Loucy (cell line): ENCODE measurements around the gene PAGE2B.

Experiments used
- H2AFZ ChIP-seq: fragments of 200-600 bp; sonication (generic); 2 replicates; pipeline ENCODE4 v1.6.0; 2016; ENCODE audit warnings: antibody characterized with exemption, mild to moderate bottlenecking, low read length, moderate library complexity
- H3F3A ChIP-seq: fragments of 200-600 bp; 2 replicates; pipeline ENCODE4 v1.6.0; 2016; ENCODE audit warnings: antibody characterized with exemption, low read depth, mild to moderate bottlenecking
- H3K27me3 ChIP-seq: fragments of 200-600 bp; sonication (generic); 2 replicates; pipeline ENCODE4 v1.6.1; 2014; ENCODE audit warnings: low read length, mild to moderate bottlenecking; ENCODE audit not compliant: insufficient read depth, poor library complexity, severe bottlenecking
- H3K36me3 ChIP-seq: fragments of 200-600 bp; sonication (generic); 2 replicates; pipeline ENCODE4 v1.6.1; 2016; ENCODE audit warnings: low read length; ENCODE audit not compliant: insufficient read depth
- H3K4me1 ChIP-seq: fragments of 200-600 bp; sonication (generic); 2 replicates; pipeline ENCODE4 v1.5.1; 2014; ENCODE audit warnings: low read length, mild to moderate bottlenecking; ENCODE audit not compliant: insufficient read depth, poor library complexity, severe bottlenecking
- H3K4me2 ChIP-seq: fragments of 200-600 bp; sonication (generic); 2 replicates; pipeline ENCODE4 v1.6.0; 2014; ENCODE audit warnings: antibody characterized with exemption, low read length, low read depth, mild to moderate bottlenecking; ENCODE audit not compliant: poor library complexity, severe bottlenecking
- H3K4me3 ChIP-seq: fragments of 200-600 bp; sonication (generic); 2 replicates; pipeline ENCODE4 v1.5.1; 2014; ENCODE audit warnings: low read length, mild to moderate bottlenecking, mixed read lengths; ENCODE audit not compliant: poor library complexity, severe bottlenecking
- H3K79me2 ChIP-seq: fragments of 200-600 bp; sonication (generic); 2 replicates; pipeline ENCODE4 v1.6.1; 2014; ENCODE audit warnings: low read length; ENCODE audit not compliant: insufficient read depth
- H3K9ac ChIP-seq: fragments of 200-600 bp; sonication (generic); 2 replicates; pipeline ENCODE4 v1.6.0; 2014; ENCODE audit warnings: mild to moderate bottlenecking, low read depth, low read length, moderate library complexity; ENCODE audit not compliant: poor library complexity, severe bottlenecking
- H3K9me2 ChIP-seq: fragments of 200-600 bp; sonication (generic); replicated peaks from 2 replicates; pipeline ENCODE4 v1.6.1; 2016; ENCODE audit warnings: low read depth, low read length, mixed read lengths
- H3K9me3 ChIP-seq: fragments of 200-600 bp; sonication (generic); 2 replicates; pipeline ENCODE4 v1.6.1; 2014; ENCODE audit warnings: mild to moderate bottlenecking, antibody characterized with exemption, low read length, low read depth; ENCODE audit not compliant: insufficient read depth
- H4K20me1 ChIP-seq: fragments of 200-600 bp; sonication (generic); 2 replicates; pipeline ENCODE4 v1.6.0; 2014; ENCODE audit warnings: antibody characterized with exemption, low read length, mild to moderate bottlenecking; ENCODE audit not compliant: insufficient read depth, poor library complexity, severe bottlenecking
- EZH2phosphoT487 ChIP-seq: fragments of 200-600 bp; IDR thresholded peaks from 2 replicates; pipeline ENCODE4 v1.6.1; 2018; ENCODE audit warnings: antibody characterized with exemption, mild to moderate bottlenecking, moderate library complexity, borderline replicate concordance
- TF ChIP-seq, protein P1 (sequence below): fragments of 200-600 bp; sonication (generic); conservative IDR thresholded peaks from 2 replicates; pipeline ENCODE4 v1.5.1; 2014; ENCODE audit warnings: mild to moderate bottlenecking, antibody characterized with exemption, low read length

The PAGE2B gene

DNA sequence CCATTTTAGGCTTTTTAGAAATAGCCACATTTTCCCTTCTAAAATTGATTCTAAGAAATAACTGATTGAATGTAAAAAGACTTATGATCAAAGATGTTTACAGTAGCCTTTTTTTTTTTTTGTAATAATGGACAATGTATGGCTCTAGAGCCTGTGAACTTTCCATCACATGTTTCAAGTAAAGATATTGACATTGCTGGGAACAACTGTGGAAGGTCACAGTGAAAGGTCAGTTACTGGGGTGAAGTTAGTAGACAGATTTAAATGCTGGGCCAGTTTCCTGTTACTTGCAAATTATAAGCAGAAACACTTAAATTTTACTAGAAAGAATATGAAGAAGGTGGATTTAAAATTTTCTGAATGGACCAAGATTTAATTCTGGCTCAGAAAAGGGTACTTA, 32.4 kb downstream of the PAGE2B start:
- Histone ChIP-seq H3K4me1 (no peaks in the 10 kb centered on the region), H3F3A (no peaks in the 10 kb centered on the region), H3K79me2 (no peaks in the 10 kb centered on the region), H3K9me3 (no peaks in the 10 kb centered on the region), H3K9me2 (no peaks in the 10 kb centered on the region), H3K36me3 (no peaks in the 10 kb centered on the region), H2AFZ (no peak overlapping the region), H3K4me3 (no peak overlapping the region), H3K9ac (no peak overlapping the region), H3K27me3 (no peaks in the 10 kb centered on the region), H4K20me1 (no peaks in the 10 kb centered on the region), H3K4me2 (no peak overlapping the region)
- no peak for TF ChIP-seq EZH2phosphoT487
- TF ChIP-seq, protein P1, sequence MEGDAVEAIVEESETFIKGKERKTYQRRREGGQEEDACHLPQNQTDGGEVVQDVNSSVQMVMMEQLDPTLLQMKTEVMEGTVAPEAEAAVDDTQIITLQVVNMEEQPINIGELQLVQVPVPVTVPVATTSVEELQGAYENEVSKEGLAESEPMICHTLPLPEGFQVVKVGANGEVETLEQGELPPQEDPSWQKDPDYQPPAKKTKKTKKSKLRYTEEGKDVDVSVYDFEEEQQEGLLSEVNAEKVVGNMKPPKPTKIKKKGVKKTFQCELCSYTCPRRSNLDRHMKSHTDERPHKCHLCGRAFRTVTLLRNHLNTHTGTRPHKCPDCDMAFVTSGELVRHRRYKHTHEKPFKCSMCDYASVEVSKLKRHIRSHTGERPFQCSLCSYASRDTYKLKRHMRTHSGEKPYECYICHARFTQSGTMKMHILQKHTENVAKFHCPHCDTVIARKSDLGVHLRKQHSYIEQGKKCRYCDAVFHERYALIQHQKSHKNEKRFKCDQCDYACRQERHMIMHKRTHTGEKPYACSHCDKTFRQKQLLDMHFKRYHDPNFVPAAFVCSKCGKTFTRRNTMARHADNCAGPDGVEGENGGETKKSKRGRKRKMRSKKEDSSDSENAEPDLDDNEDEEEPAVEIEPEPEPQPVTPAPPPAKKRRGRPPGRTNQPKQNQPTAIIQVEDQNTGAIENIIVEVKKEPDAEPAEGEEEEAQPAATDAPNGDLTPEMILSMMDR, result no peak

DNA sequence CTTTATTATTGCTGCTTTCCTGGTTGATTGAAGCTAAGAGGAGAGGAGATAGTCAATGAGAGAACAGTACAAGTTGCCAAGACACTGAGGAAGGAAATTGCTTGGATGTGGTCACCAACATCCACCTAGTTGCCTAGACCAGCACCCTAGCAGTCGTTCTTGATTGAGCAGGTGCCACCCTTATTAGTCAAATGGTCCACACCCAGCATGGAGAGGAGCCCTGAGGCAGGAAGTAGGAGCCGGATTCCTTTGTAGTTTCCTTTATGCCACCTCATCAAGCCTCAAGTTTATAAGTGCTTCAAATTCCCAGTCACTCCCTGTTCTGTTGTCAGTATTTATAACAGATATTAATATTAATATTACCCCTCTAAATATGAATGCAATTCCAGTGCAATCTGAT, 33.1 kb downstream of the PAGE2B start:
- Histone ChIP-seq H3K4me1 (no peaks in the 10 kb centered on the region), H3K9ac (no peak overlapping the region), H3K79me2 (no peaks in the 10 kb centered on the region), H3K9me3 (no peaks in the 10 kb centered on the region), H3K27me3 (no peaks in the 10 kb centered on the region), H3K36me3 (no peaks in the 10 kb centered on the region), H2AFZ (no peak overlapping the region), H3F3A (no peaks in the 10 kb centered on the region), H3K4me3 (no peak overlapping the region), H4K20me1 (no peaks in the 10 kb centered on the region), H3K4me2 (no peak overlapping the region), H3K9me2 (no peaks in the 10 kb centered on the region)
- TF ChIP-seq, protein P1, result no peak
- TF ChIP-seq EZH2phosphoT487, result no peak

DNA sequence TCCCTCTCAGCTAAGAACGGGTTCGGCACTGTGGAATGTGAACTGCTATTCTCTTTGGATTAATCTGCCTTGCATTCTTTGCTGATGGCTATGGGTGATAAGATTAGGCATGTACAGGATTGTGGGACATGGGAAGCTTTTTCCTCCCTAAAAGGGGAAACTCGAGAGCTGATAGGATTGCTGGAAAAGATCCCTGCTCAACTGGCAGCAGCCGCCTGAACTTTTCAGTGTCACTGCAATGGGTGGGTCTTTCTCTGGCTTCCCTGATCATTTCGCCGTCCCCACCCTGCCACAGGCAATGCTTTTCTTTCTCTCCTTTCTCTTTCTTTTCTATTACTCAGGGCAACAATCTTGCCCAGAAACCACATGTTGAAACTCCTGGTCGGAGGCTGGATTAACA, 34.5 kb downstream of the PAGE2B start:
- Histone ChIP-seq H4K20me1 (no peaks in the 10 kb centered on the region), H3K4me3 (no peak overlapping the region), H3F3A (no peaks in the 10 kb centered on the region), H3K9me3 (no peaks in the 10 kb centered on the region), H3K27me3 (no peaks in the 10 kb centered on the region), H3K4me1 (no peaks in the 10 kb centered on the region), H3K9me2 (no peaks in the 10 kb centered on the region), H3K79me2 (no peaks in the 10 kb centered on the region), H3K36me3 (no peaks in the 10 kb centered on the region), H3K9ac (no peak overlapping the region), H3K4me2 (no peak overlapping the region), H2AFZ (no peak overlapping the region)
- TF ChIP-seq, protein P1, result no peak
- no peak for TF ChIP-seq EZH2phosphoT487
